H1 (cell line): ENCODE measurements around the gene FAM76B. TPM values are rescaled to one million over a fixed set of nuclear protein-coding genes. Genes with fewer than 3 reads are reported as not detected.

Source experiments
- TBP ChIP-seq: IDR thresholded peaks from 2 replicates; pipeline ENCODE4 v1.6.1; 2011; ENCODE audit warnings: low read depth, low read length, improper control_type of control experiment
- polyA plus RNA-seq, 7 experiments: library from polyadenylated mRNA; depleted of rRNA in 3 of 7; stranded (reverse) in 5 of 7; unstranded in 2 of 7; fragments of >200 nt in 5 of 7; fragments of 200-250 nt in 2 of 7; gene quantifications; 1 replicate in 5 of 7; 2 replicates in 1 of 7; 4 replicates in 1 of 7; pipeline versions ENCODE4 v1.2.1 to v1.2.3, GENCODE V29; 2011 to 2013; ENCODE audit warnings: missing spikeins in 2 of 7, mixed read lengths in 2 of 7
- total RNA-seq: library from RNA; stranded (reverse); fragmentation: NEBNext Ultra II Directional; extraction: Animal tissue kit (Norgen Biotek cat#: 25700); gene quantifications from 2 replicates; pipeline ENCODE4 v1.2.1, GENCODE V29; 2021

FAM76B gene
- total and polyA plus RNA-seq, 2 of the 8 experiments (the other 6 are each of a cell fraction or from before 2014, with no cell fraction given), result 11.0 to 22.3 TPM

DNA sequence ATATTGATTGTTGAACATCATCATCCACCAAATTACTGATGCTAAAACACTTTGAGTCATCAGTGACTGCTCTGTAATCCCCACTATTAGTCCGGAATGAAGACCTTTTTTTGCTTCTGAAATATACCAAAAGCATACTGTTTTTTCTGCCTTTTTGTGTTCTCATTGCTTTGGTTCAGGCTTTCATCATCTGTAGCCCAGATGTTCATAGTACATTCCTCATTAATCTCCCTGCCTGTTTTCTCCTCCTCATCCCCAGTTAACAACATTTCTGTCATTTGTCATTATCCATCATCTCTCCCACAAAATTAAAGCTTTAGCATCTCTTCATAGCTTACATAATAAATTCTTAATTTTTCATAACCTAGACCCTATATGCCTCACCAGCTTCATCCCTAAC lies 10.0 kb upstream of the FAM76B start (continued):
- TF ChIP-seq TBP, result no peak
